ENCODE results near the gene PAGR1. TPM values are rescaled to one million over a fixed set of nuclear protein-coding genes. Genes with fewer than 3 reads are reported as not detected.

The PAGR1 gene
- total and polyA plus RNA-seq, 2 experiments from 2014 or later: 19.3 to 23.6 TPM

- WGBS, 2 experiments (ENCODE audit: low coverage in 1 of 2, low lambda C conversion rate in 2 of 2, missing lambda C conversion rate in 2 of 2): 6 to 9% methylated on average over 22 to 35 of the region's 37 CpGs
- peaks cover 20% of the 10 kb centered on the region for H3F3A ChIP-seq (ENCODE audit: insufficient read depth)
- peak overlapping the region; percentile 80 for H2AFZ ChIP-seq
- peak overlapping the region; percentile 85 for H3K4me3 ChIP-seq
- H3K36me3 ChIP-seq (ENCODE audit: low read depth): no peaks in the 10 kb centered on the region
- peak overlapping the region; percentile 79 for H3K9ac ChIP-seq
- H3K4me2 ChIP-seq (ENCODE audit: unreplicated experiment): peak overlapping the region; percentile 77
- DNase-seq: peak; percentile 88
- peaks cover 52% of the 10 kb centered on the region for H3K79me2 ChIP-seq (ENCODE audit: insufficient read depth)
- in situ Hi-C loops (cut with MboI): loop anchor here (10.0 kb wide), 1 partner anchor 198 kb away; the partner anchor contains the start of gene DOC2A
- no peaks in the 10 kb centered on the region for H3K9me3 ChIP-seq (ENCODE audit: low read depth)
- peaks cover 18% of the 10 kb centered on the region for H3K4me1 ChIP-seq (ENCODE audit: insufficient read depth)
- TF ChIP-seq EZH2phosphoT487 (IDR thresholded peaks at IDR 0.05; ENCODE audit: insufficient read depth, low read depth): no peak
- no peak for TF ChIP-seq EZH2 (IDR thresholded peaks at IDR 0.05; ENCODE audit: insufficient read depth, poor library complexity, severe bottlenecking)
- peak overlapping the region; percentile 70 for H3K27ac ChIP-seq
- no peaks in the 10 kb centered on the region for H3K27me3 ChIP-seq (replicated peaks; ENCODE audit: insufficient read depth)
- H3K9me2 ChIP-seq (ENCODE audit: insufficient read depth): no peaks in the 10 kb centered on the region
- no peaks in the 10 kb centered on the region for H4K20me1 ChIP-seq (ENCODE audit: insufficient read depth)
These were observed 916 bp downstream of the PAGR1 start for GRCh38 chr16:29816694-29817441.

- Histone ChIP-seq H3F3A (ENCODE audit: insufficient read depth) (peaks cover 32% of the 10 kb centered on the region), H4K20me1 (ENCODE audit: insufficient read depth) (no peaks in the 10 kb centered on the region), H3K79me2 (ENCODE audit: insufficient read depth) (peaks cover 64% of the 10 kb centered on the region), H3K27me3 (replicated peaks; ENCODE audit: insufficient read depth) (no peaks in the 10 kb centered on the region), H3K36me3 (ENCODE audit: low read depth) (no peaks in the 10 kb centered on the region), H3K4me1 (ENCODE audit: insufficient read depth) (peaks cover 30% of the 10 kb centered on the region), H3K9me3 (ENCODE audit: low read depth) (no peaks in the 10 kb centered on the region), H3K4me2 (ENCODE audit: unreplicated experiment) (no peak overlapping the region), H2AFZ (no peak overlapping the region), H3K27ac (no peak overlapping the region), H3K4me3 (no peak overlapping the region), H3K9ac (no peak overlapping the region), H3K9me2 (ENCODE audit: insufficient read depth) (no peaks in the 10 kb centered on the region)
- DNase-seq: no peak
- TF ChIP-seq EZH2phosphoT487 (IDR thresholded peaks at IDR 0.05; ENCODE audit: insufficient read depth, low read depth) (no peak), EZH2 (IDR thresholded peaks at IDR 0.05; ENCODE audit: insufficient read depth, poor library complexity, severe bottlenecking) (no peak)
- WGBS, 2 experiments (ENCODE audit: low coverage in 1 of 2, low lambda C conversion rate in 2 of 2, missing lambda C conversion rate in 2 of 2): 88 to 97% methylated on average over 4 of the region's 4 CpGs
- in situ Hi-C loops (cut with MboI): loop anchor here (10.0 kb wide), 1 partner anchor 197 kb away; the partner anchor contains the start of gene DOC2A
These were observed 2.1 kb downstream of the PAGR1 start for GRCh38 chr16:29818082-29818481.

GRCh38 chr16:29819506-29819905 lies 3.6 kb downstream of the PAGR1 start:
- H3K27ac ChIP-seq: no peak overlapping the region
- no peak for DNase-seq
- H4K20me1 ChIP-seq (ENCODE audit: insufficient read depth): no peaks in the 10 kb centered on the region
- no peak overlapping the region for H3K4me3 ChIP-seq
- TF ChIP-seq EZH2phosphoT487 (IDR thresholded peaks at IDR 0.05; ENCODE audit: insufficient read depth, low read depth) (no peak), EZH2 (IDR thresholded peaks at IDR 0.05; ENCODE audit: insufficient read depth, poor library complexity, severe bottlenecking) (no peak)
- no peaks in the 10 kb centered on the region for H3K9me2 ChIP-seq (ENCODE audit: insufficient read depth)
- peak overlapping the region; percentile 99 for H3K4me2 ChIP-seq (ENCODE audit: unreplicated experiment)
- peaks cover 79% of the 10 kb centered on the region for H3K79me2 ChIP-seq (ENCODE audit: insufficient read depth)
- H3K27me3 ChIP-seq (replicated peaks; ENCODE audit: insufficient read depth): no peaks in the 10 kb centered on the region
- peaks cover 43% of the 10 kb centered on the region for H3K4me1 ChIP-seq (ENCODE audit: insufficient read depth)
- H2AFZ ChIP-seq: no peak overlapping the region
- 57 to 63% methylated on average over 12 to 15 of the region's 15 CpGs for WGBS, 2 experiments (ENCODE audit: low coverage in 1 of 2, low lambda C conversion rate in 2 of 2, missing lambda C conversion rate in 2 of 2)
- no peaks in the 10 kb centered on the region for H3K9me3 ChIP-seq (ENCODE audit: low read depth)
- H3K36me3 ChIP-seq (ENCODE audit: low read depth): no peaks in the 10 kb centered on the region
- peaks cover 47% of the 10 kb centered on the region for H3F3A ChIP-seq (ENCODE audit: insufficient read depth)
- in situ Hi-C loops (cut with MboI): loop anchor here (10.0 kb wide), 1 partner anchor 195 kb away; the partner anchor contains the start of gene DOC2A
- H3K9ac ChIP-seq: peak overlapping the region; percentile 88

- in situ Hi-C loops (cut with MboI): no loop called here
- H3K4me1 ChIP-seq (ENCODE audit: insufficient read depth): peaks cover 46% of the 10 kb centered on the region
These were observed 4.3 kb downstream of the PAGR1 start, which contains the start of gene MVP for GRCh38 chr16:29820271-29820701. MVP (plus strand) TSS chr16:29820462; CDS start chr16:29830550, 10,088 bp downstream.

More at GRCh38 chr16:29820271-29820701, 4.3 kb downstream of the PAGR1 start, which contains the start of gene MVP:
- Histone ChIP-seq H3K4me3 (peak within 1 kb of the TSS; percentile 100), H3K9ac (peak within 1 kb of the TSS; percentile 88), H3K27me3 (replicated peaks; ENCODE audit: insufficient read depth) (no peaks in the 10 kb centered on the region), H3K79me2 (ENCODE audit: insufficient read depth) (peaks cover 85% of the 10 kb centered on the region), H3F3A (ENCODE audit: insufficient read depth) (peaks cover 53% of the 10 kb centered on the region), H3K4me2 (ENCODE audit: unreplicated experiment) (peak within 1 kb of the TSS; percentile 99), H4K20me1 (ENCODE audit: insufficient read depth) (no peaks in the 10 kb centered on the region), H3K9me3 (ENCODE audit: low read depth) (no peaks in the 10 kb centered on the region), H3K27ac (peak within 1 kb of the TSS; percentile 93), H3K36me3 (ENCODE audit: low read depth) (no peaks in the 10 kb centered on the region), H2AFZ (peak within 1 kb of the TSS; percentile 58), H3K9me2 (ENCODE audit: insufficient read depth) (no peaks in the 10 kb centered on the region)
- WGBS, 2 experiments (ENCODE audit: low coverage in 1 of 2, low lambda C conversion rate in 2 of 2, missing lambda C conversion rate in 2 of 2): 2 to 4% methylated on average over 4 of the region's 4 CpGs
- DNase-seq: peak; percentile 87
- TF ChIP-seq EZH2 (IDR thresholded peaks at IDR 0.05; ENCODE audit: insufficient read depth, poor library complexity, severe bottlenecking): no peak
- no peak for TF ChIP-seq EZH2phosphoT487 (IDR thresholded peaks at IDR 0.05; ENCODE audit: insufficient read depth, low read depth)
